ENCODE data around the gene UTP14A.
A peak's percentile ranks its signal among the peaks of the same experiment; 100 is the strongest.

UTP14A gene

DNA sequence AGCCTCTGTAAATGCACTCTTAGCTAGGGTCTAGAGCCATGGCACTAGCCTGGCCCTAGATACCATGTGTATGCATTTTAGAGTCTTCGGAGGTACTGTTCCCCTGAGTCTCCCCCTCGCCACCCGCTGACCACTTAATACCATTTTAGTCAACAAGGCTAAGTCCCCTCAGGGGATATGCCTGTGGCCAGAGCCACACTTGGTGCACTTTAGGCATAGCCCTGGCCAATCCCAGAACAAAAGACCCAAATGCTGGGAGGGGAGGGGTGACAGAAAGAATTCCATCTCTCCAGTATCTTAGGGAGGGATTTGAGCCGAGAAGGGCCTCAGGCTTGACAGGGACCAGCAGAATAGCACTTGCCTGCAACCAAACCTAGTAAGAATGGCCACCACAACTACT lies 47.9 kb downstream of the UTP14A start:
- DNase-seq (ENCODE audit: low spot score): no peak

GRCh38 chrX:129954804-129955203 lies 48.8 kb downstream of the UTP14A start:
- no peak for DNase-seq (ENCODE audit: low spot score)

DNA sequence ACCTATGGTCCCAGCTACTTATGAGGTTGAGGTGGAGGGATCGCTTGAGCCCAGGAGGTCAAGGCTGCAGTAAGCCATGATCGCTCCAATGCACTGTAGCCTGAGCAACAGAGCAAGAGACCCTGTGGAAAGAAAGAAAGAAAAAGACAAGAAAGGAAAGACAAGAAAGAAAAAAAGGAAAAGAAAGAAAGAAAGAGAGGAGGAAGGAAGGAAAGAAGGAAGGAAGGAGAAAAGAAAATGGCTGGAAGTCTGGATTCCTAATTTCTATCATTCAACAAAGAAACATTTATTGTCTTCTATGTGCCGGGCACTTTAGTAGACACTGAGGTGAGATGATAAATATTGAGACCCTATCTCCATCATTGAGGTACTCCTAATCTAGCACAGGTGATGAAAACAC lies 49.7 kb downstream of the UTP14A start:
- no peak for DNase-seq (ENCODE audit: low spot score)

DNA sequence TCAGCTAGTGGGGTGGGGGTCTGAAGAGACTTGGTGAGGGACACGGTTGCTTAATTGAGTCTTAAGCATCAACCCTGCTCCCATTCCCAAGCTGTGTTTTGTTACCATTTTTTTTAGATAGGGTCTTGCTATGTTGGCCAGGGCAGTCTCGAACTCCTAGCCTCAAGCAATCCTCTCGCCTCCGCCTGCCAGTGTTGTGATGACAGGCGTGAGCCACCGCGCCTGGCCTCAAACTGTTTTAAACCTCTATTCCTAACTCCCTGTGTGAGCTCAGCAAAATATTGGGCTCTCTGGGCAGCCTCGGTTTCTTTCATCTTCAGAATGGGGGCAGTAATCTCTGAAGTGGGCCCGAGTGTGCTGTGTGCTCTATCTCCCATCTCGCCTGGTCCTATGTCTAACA lies 50.2 kb downstream of the UTP14A start:
- DNase-seq (ENCODE audit: low spot score): no peak

- no peak for DNase-seq (ENCODE audit: low spot score)
Observed at GRCh38 chrX:129956765-129957164, 50.8 kb downstream of the UTP14A start.

DNA sequence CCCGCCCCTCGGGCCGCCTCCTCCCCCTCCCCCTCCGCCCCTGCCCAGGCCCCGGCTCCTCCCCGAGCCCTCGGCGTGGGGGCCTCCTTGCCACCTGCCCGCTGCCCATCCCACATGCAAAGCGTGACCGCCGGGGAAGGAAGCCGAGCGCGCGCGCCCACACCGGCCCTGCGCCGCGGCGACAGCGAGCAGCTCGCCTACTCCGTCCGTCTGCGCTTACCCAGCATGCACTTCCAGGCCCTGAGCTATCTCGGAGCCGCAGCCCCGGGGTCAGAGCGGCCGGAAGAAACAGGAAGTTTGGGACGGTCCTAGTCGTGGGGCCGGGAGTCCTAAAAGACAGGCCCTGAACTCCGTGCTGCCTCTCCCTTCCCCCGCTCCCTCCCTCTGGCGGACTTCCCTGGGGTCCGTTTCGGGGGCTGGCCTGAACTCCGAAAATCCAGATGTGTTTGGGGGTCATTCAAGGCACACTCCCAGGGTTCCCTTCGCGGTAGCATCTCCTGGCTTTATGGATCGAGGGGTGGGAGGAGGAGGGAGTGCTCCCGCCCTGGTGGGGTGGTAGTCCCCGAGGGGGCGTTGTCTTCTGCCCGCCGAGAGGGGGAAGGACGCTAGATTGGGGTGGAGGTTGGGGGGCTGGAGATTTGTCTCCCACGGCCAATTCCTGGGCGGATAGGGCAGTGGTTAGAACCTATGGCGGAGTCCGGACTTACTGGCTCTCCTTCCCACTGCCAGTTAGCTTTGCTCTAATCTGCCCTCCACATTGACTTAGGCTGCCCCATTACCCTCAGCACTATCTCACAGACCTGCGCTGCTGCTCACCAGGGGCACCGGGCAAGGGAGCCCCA lies 51.5 kb downstream of the UTP14A start:
- DNase-seq (ENCODE audit: low spot score): peak; percentile 50

DNA sequence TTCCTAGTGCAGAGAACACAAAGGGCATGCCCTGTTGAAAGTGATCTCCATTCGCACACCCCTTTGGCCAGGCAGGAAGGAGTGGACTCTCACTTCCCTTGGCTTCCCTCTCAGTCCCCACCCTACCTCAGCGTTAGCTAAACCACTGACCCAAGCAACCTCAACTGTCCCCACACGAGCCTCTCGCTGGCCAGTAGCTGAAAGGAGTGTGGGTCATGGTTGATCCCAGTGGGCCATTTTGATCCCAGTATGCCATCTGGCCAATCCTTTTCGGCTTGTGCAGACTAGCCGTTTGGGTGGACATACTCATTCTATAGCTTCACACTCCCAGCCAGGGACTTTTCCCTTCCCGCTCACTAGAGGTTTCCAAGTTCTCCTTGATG lies 52.1 kb downstream of the UTP14A start:
- no peak for DNase-seq (ENCODE audit: low spot score)

- no peak for DNase-seq (ENCODE audit: low spot score)
Observed at GRCh38 chrX:129958814-129959492, 53.0 kb downstream of the UTP14A start.

DNA sequence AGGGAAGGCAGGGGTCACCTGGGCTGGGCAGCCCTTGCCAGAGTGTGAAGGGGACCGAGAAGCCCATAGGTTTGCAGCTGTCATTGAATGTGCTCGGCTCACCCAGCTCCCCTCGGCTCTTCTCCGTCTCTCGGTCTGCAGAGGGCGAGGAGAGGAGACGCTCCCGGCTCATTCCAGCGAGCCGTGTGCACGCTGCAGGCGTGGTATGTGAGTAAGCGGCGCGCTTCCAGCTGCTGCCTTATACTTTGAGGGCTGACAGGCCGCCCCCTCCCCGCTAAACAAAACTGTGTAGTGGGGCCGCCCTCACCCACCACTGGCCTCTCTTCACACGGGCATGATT lies 53.5 kb downstream of the UTP14A start:
- no peak for DNase-seq (ENCODE audit: low spot score)

- DNase-seq (ENCODE audit: low spot score): peak; percentile 41
Observed at GRCh38 chrX:129961180-129962083, 55.5 kb downstream of the UTP14A start.

GRCh38 chrX:129963729-129964128 lies 57.8 kb downstream of the UTP14A start:
- DNase-seq (ENCODE audit: low spot score): no peak

DNA sequence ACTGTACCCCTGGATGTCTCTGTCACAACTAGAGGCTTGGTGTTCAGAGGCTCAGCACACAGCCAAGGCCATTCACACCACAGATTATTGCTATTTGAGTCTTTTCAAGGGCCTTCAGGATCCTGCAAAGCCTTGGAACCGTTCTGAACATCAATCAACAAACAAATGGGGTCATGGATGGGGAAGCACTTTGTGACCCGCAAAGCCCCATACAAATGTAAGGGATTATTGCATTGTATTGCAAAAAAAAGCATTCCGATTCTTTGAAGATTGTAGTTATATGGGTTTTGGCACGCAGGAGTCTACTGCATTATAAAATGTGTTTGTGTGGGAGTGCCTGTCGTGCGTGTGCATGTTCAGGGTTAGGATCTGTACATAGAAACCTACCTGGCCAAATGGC lies 59.2 kb downstream of the UTP14A start:
- no peak for DNase-seq (ENCODE audit: low spot score)

GRCh38 chrX:129968968-129969367 lies 63.0 kb downstream of the UTP14A start:
- no peak for DNase-seq (ENCODE audit: low spot score)

DNA sequence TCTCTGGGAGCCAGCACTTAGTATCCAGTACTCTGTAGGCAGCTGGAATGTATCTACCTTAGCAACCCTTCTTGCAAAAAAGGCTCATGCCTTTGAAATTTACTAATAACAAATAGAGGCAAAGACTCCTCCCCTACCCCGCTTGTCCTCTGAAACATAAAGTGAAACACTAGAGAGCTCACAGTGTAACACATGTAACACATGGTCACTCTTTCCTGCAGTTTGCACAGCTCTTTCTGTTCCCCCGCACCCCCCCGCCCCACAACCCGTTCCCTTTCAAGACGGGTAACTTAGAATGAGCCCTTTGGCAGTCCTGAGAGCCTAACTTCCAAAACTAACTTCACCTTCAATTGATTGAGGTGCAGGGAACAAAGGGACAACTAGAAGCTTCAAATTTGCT lies 70.5 kb downstream of the UTP14A start:
- DNase-seq (ENCODE audit: low spot score): no peak

Data from AG08395 (cell line).